Subcutaneous abdominal adipose tissue (tissue), 5 donors: ENCODE measurements around the gene GPC3.
A peak's percentile ranks its signal among the peaks of the same experiment; 100 is the strongest.

Experiments used
- H3K27ac ChIP-seq: one replicate; pipeline ENCODE4 v1.7.0; 2013; ENCODE audit warnings: low read depth, mild to moderate bottlenecking, inconsistent platforms, low read length, moderate library complexity
- H3K27me3 ChIP-seq, 5 donors: one replicate each; pipeline ENCODE4 v1.7.0; 2013; ENCODE audit warnings: low read length in 5 of 5, inconsistent platforms in 1 of 5; ENCODE audit not compliant: control insufficient read depth in 5 of 5, insufficient read depth in 4 of 5
- H3K36me3 ChIP-seq, 5 donors: one replicate each; pipeline ENCODE4 v1.7.0; 2013; ENCODE audit warnings: low read length in 5 of 5; ENCODE audit not compliant: control insufficient read depth in 5 of 5, insufficient read depth in 5 of 5
- H3K4me1 ChIP-seq, 5 donors: one replicate each; pipeline ENCODE4 v1.7.0; 2013; ENCODE audit warnings: low read length in 5 of 5, mild to moderate bottlenecking in 3 of 5, moderate library complexity in 1 of 5; ENCODE audit not compliant: control insufficient read depth in 5 of 5, insufficient read depth in 5 of 5
- H3K4me3 ChIP-seq, 5 donors: one replicate each; pipeline ENCODE4 v1.7.0; 2013; ENCODE audit warnings: low read length in 5 of 5, low read depth in 1 of 5
- H3K9ac ChIP-seq, 5 donors: one replicate each; pipeline ENCODE4 v1.7.0; 2013; ENCODE audit warnings: low read length in 5 of 5, mild to moderate bottlenecking in 4 of 5, moderate library complexity in 3 of 5
- H3K9me3 ChIP-seq, 5 donors: one replicate each; pipeline ENCODE4 v1.7.0; 2013; ENCODE audit warnings: low read length in 5 of 5; ENCODE audit not compliant: control insufficient read depth in 5 of 5
- donor health status: healthy.
- donor health status: healthy.
- donor health status: healthy.
- donor health status: healthy.
- donor health status: healthy.

Gene GPC3

GRCh38 chrX:133497356-133497755 is 488.0 kb downstream of the GPC3 start:
- Histone ChIP-seq H3K9ac (no peak overlapping the region), H3K27ac (no peak overlapping the region), H3K27me3 (peaks cover 0 to 19% (median 12%) of the 10 kb centered on the region in 5 donors), H3K36me3 (no peaks in the 10 kb centered on the region), H3K4me1 (peaks cover 1 to 17% (median 9%) of the 10 kb centered on the region in 5 donors), H3K4me3 (no peak overlapping the region), H3K9me3 (no peaks in the 10 kb centered on the region)

- Histone ChIP-seq H3K4me1 (peaks cover 1 to 17% (median 9%) of the 10 kb centered on the region in 5 donors), H3K27me3 (peaks cover 0 to 20% (median 14%) of the 10 kb centered on the region in 5 donors), H3K36me3 (no peaks in the 10 kb centered on the region), H3K9me3 (no peaks in the 10 kb centered on the region), H3K9ac (peak overlapping the region in 2 of 5 donors; percentile 1 to 7), H3K27ac (peak overlapping the region; percentile 13), H3K4me3 (peak overlapping the region in 2 of 5 donors; percentile 8 to 13)
These were observed 489.7 kb downstream of the GPC3 start for GRCh38 chrX:133495464-133496391.

DNA sequence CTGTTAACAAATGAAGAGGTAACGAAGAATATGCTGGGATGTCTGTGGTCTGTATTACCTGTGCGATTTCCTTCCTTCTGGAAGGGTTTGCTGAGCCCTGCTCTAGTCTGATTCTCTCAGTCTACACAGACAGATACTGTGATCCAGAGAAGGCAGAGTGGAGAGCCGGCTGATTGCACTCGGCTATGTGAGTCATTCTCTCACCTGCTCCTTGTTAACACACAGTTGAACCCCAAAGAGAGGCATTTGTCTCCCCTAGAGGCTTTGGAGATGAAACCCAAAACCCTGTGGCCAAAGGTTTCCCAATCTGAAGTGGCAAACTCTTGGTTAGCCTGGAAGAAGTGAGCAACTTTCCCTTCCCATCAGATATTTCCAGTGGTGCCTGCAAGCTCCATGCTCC is 492.0 kb downstream of the GPC3 start:
- Histone ChIP-seq H3K9ac (no peak overlapping the region), H3K27me3 (peaks cover 0 to 9% (median 7%) of the 10 kb centered on the region in 5 donors), H3K4me1 (peaks cover 1 to 12% (median 9%) of the 10 kb centered on the region in 5 donors), H3K27ac (no peak overlapping the region), H3K9me3 (no peaks in the 10 kb centered on the region), H3K36me3 (no peaks in the 10 kb centered on the region), H3K4me3 (no peak overlapping the region)

DNA sequence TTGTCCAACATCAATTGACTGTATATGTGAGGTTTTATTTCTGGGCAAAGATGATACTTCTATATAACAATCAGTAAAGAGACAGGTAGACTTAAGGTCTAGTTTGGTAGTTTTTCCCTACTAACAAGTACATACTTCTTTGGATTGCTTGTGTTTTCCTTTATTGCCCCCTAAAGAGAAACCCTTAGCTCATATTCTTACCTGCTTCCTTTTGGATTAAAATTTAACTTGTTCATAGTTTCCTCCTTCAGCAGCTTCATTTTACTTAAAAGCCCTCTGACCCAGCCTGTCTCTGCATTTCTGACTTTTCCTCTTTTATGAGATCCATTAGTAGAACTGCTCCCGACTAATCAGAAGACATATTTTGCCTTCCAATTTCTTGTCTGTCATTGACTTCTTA is 494.4 kb downstream of the GPC3 start:
- Histone ChIP-seq H3K4me1 (peaks cover 0 to 9% (median 8%) of the 10 kb centered on the region in 5 donors), H3K27me3 (peaks cover 0 to 9% (median 5%) of the 10 kb centered on the region in 5 donors), H3K9me3 (no peaks in the 10 kb centered on the region), H3K36me3 (no peaks in the 10 kb centered on the region), H3K9ac (no peak overlapping the region), H3K4me3 (no peak overlapping the region), H3K27ac (no peak overlapping the region)
